HepG2 (cell line): ENCODE results near the gene NME1. TPM values are rescaled to one million over a fixed set of nuclear protein-coding genes. Genes with fewer than 3 reads are reported as not detected.
A peak's percentile ranks its signal among the peaks of the same experiment; 100 is the strongest.

Experiments
- ARID2 ChIP-seq: sonication (generic); formaldehyde crosslinking; IDR thresholded peaks from 2 replicates; pipeline ENCODE4 v1.8.1; 2022; ENCODE audit warnings: mild to moderate bottlenecking, missing genetic modification reagents, borderline replicate concordance
- BRD4 ChIP-seq: sonication (generic); formaldehyde crosslinking; IDR thresholded peaks from 2 replicates; pipeline ENCODE4 v1.4.0; 2020; ENCODE audit warnings: missing genetic modification reagents
- CBFB ChIP-seq: sonication (generic); formaldehyde crosslinking; IDR thresholded peaks from 2 replicates; pipeline ENCODE4 v1.4.0; 2020; ENCODE audit warnings: missing genetic modification reagents
- CBX5 ChIP-seq: sonication (generic); formaldehyde crosslinking; IDR thresholded peaks from 2 replicates; pipeline ENCODE4 v1.4.0; 2020; ENCODE audit warnings: missing genetic modification reagents, borderline replicate concordance
- CCAR2 ChIP-seq: fragments of 200-400 bp; formaldehyde crosslinking; optimal IDR thresholded peaks from 2 replicates; pipeline ENCODE3; 2018; ENCODE audit warnings: low read depth, mild to moderate bottlenecking, low read length, moderate library complexity
- EED ChIP-seq: sonication (generic); formaldehyde crosslinking; IDR thresholded peaks from 2 replicates; pipeline ENCODE4 v1.5.0; 2020; ENCODE audit warnings: mild to moderate bottlenecking, missing genetic modification reagents
- ELF3 ChIP-seq: IDR thresholded peaks from 2 replicates; pipeline ENCODE4 v1.6.1; 2016; ENCODE audit warnings: missing genetic modification reagents, missing compliant biosample characterization
- ETV5 ChIP-seq: IDR thresholded peaks from 2 replicates; pipeline ENCODE4 v1.6.1; 2018; ENCODE audit warnings: missing biosample characterization, missing genetic modification reagents, inconsistent platforms, borderline replicate concordance
- FOXJ3 ChIP-seq: sonication (generic); formaldehyde crosslinking; IDR thresholded peaks from 2 replicates; pipeline ENCODE4 v1.4.0; 2020; ENCODE audit warnings: missing genetic modification reagents, mild to moderate bottlenecking, borderline replicate concordance
- FOXM1 ChIP-seq: sonication (generic); formaldehyde crosslinking; IDR thresholded peaks from 2 replicates; pipeline ENCODE4 v1.5.0; 2020; ENCODE audit warnings: missing genetic modification reagents
- HIVEP1 ChIP-seq: sonication (generic); formaldehyde crosslinking; IDR thresholded peaks from 2 replicates; pipeline ENCODE4 v1.4.0; 2020; ENCODE audit warnings: mild to moderate bottlenecking, missing genetic modification reagents
- HMGA1 ChIP-seq: sonication (generic); formaldehyde crosslinking; conservative IDR thresholded peaks from 2 replicates; pipeline ENCODE4 v1.4.0; 2020; ENCODE audit warnings: missing genetic modification reagents
- JUN ChIP-seq: sonication (generic); formaldehyde crosslinking; IDR thresholded peaks from 2 replicates; pipeline ENCODE4 v1.4.0; 2020; ENCODE audit warnings: mild to moderate bottlenecking, missing genetic modification reagents
- KDM2A ChIP-seq: sonication (generic); formaldehyde crosslinking; IDR thresholded peaks from 2 replicates; pipeline ENCODE4 v1.4.0; 2020; ENCODE audit warnings: low read depth, missing genetic modification reagents, borderline replicate concordance
- RARG ChIP-seq: sonication (generic); formaldehyde crosslinking; IDR thresholded peaks from 2 replicates; pipeline ENCODE4 v1.4.0; 2020; ENCODE audit warnings: low read depth, mild to moderate bottlenecking, missing genetic modification reagents
- RBAK ChIP-seq: sonication (generic); formaldehyde crosslinking; IDR thresholded peaks from 2 replicates; pipeline ENCODE4 v1.5.1; 2020; ENCODE audit warnings: mild to moderate bottlenecking, missing genetic modification reagents
- RBM39 ChIP-seq: fragments of 200-400 bp; formaldehyde crosslinking; IDR thresholded peaks from one replicate; pipeline ENCODE4 v1.6.1; 2018; ENCODE audit warnings: antibody characterized with exemption, mild to moderate bottlenecking, low read depth, low read length; ENCODE audit not compliant: poor library complexity, severe bottlenecking
- SIN3B ChIP-seq: fragments of 150-350 bp; IDR thresholded peaks from 2 replicates; pipeline ENCODE4 v1.6.1; 2014; ENCODE audit warnings: low read length
- ZFYVE20 ChIP-seq: sonication (generic); formaldehyde crosslinking; IDR thresholded peaks from 2 replicates; pipeline ENCODE4 v1.8.0; 2023; ENCODE audit warnings: low read depth, mild to moderate bottlenecking, moderate library complexity, missing genetic modification reagents, borderline replicate concordance
- ZNF460 ChIP-seq: sonication (generic); formaldehyde crosslinking; IDR thresholded peaks from 2 replicates; pipeline ENCODE4 v1.5.1; 2020; ENCODE audit warnings: missing genetic modification reagents, mild to moderate bottlenecking, borderline replicate concordance
- ZNF644 ChIP-seq: IDR thresholded peaks from 2 replicates; pipeline ENCODE4 v1.6.1; 2016; ENCODE audit warnings: low read depth
- ZNF7 ChIP-seq: IDR thresholded peaks from 2 replicates; pipeline ENCODE4 v1.6.1; 2016; ENCODE audit warnings: missing biosample characterization, missing genetic modification reagents
- ZSCAN21 ChIP-seq: sonication (generic); formaldehyde crosslinking; IDR thresholded peaks from 2 replicates; pipeline ENCODE4 v1.8.0; 2022; ENCODE audit warnings: mild to moderate bottlenecking, missing genetic modification reagents, moderate library complexity, borderline replicate concordance
- polyA plus RNA-seq, 8 experiments: library from polyadenylated mRNA; depleted of rRNA in 3 of 8; stranded (reverse) in 7 of 8; unstranded in 1 of 8; fragments of >200 nt; fragmentation: Illumina TruSeq in 4 of 8; extraction: Trizol in 4 of 8; gene quantifications; 2 replicates each; pipeline versions ENCODE4 v1.2.1 to v1.2.3, GENCODE V29; 2011 to 2016; ENCODE audit warnings: low read depth in 4 of 8, missing spikeins in 1 of 8, mixed read lengths in 1 of 8; ENCODE audit not compliant: insufficient read depth in 1 of 8
- total RNA-seq, 5 experiments: library from RNA; depleted of rRNA; stranded (reverse); fragments of >200 nt; fragmentation: Illumina TruSeq; extraction: Trizol; gene quantifications; 2 replicates each; pipeline ENCODE4 v1.2.3, GENCODE V29; 2016; ENCODE audit warnings: low read depth in 1 of 5
- TF ChIP-seq, protein P1 (sequence below): sonication (generic); formaldehyde crosslinking; conservative IDR thresholded peaks from 2 replicates; pipeline ENCODE4 v1.5.0; 2020; ENCODE audit warnings: missing genetic modification reagents
- TF ChIP-seq, protein P2 (sequence below): sonication (generic); formaldehyde crosslinking; IDR thresholded peaks from 2 replicates; pipeline ENCODE4 v1.4.0; 2020; ENCODE audit warnings: missing genetic modification reagents
- TF ChIP-seq, protein P3 (sequence below): sonication (generic); formaldehyde crosslinking; IDR thresholded peaks from 2 replicates; pipeline ENCODE4 v1.5.1; 2020; ENCODE audit warnings: mild to moderate bottlenecking, missing genetic modification reagents, moderate library complexity
- TF ChIP-seq, protein P4 (sequence below): IDR thresholded peaks from 2 replicates; pipeline ENCODE4 v1.6.1; 2016

The NME1 gene
- total and polyA plus RNA-seq, 2 of the 13 experiments (the other 11 are each of a cell fraction or from before 2014, with no cell fraction given) = 295 to 516 TPM

DNA sequence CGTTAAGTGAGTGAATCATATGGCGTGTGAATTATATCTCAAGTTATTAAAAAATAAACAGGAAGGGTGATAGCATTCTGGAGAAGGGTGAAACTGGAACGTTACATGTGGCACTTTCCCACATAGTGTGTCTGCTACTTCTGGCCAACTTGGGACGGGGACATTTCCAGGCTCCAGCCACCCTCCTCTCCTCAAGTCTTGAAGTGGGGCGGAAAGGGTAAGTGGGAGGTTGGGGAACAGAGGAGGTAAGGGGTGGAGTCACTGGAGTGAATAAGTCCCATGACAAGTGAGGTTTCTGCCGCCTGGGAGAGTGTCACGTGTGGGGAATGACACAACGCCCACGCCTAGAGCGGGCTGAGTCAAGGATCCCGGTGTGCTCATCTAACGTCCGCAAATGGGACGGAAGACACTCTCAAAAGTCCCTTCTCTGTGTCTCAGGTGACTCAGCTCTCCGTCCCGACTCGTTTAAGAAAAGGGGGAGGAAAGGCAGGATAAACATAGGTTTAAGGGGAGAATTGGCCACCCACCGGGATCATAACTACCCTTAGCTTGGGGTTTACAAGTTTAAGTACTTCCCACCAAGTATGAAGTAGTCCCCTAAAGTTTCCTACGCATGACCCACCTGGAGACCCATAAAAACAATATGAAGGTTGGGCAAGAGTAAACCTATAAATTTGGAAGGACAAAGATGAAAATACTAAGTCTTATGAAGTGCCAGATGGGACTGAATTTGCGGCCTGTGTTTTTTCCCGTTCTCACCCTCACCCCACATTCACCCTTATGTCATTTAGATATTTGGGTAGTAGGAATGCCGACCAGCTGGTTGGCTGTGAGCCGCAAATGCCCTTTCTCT, 31.5 kb upstream of the NME1 start (continued):
- TF ChIP-seq, protein P1, sequence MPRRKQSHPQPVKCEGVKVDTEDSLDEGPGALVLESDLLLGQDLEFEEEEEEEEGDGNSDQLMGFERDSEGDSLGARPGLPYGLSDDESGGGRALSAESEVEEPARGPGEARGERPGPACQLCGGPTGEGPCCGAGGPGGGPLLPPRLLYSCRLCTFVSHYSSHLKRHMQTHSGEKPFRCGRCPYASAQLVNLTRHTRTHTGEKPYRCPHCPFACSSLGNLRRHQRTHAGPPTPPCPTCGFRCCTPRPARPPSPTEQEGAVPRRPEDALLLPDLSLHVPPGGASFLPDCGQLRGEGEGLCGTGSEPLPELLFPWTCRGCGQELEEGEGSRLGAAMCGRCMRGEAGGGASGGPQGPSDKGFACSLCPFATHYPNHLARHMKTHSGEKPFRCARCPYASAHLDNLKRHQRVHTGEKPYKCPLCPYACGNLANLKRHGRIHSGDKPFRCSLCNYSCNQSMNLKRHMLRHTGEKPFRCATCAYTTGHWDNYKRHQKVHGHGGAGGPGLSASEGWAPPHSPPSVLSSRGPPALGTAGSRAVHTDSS (CRISPR knock-in tag) = no peak
- TF ChIP-seq ZNF460 (CRISPR knock-in tag) (no peak), CBX5 (peak; percentile 67; the same call in 1 of the 2 replicates), ZFYVE20 (no peak), FOXM1 (CRISPR knock-in tag) (no peak), ZNF644 (CRISPR knock-in tag) (peak; percentile 15; the same call in 1 of the 2 replicates), CBFB (CRISPR knock-in tag) (no peak), RBAK (CRISPR knock-in tag) (no peak), ETV5 (CRISPR knock-in tag) (peak; percentile 53; the same call in 1 of the 2 replicates), JUN (CRISPR knock-in tag) (0 out of 2 replicates have a peak, but pooled peaks have one; percentile 41), HIVEP1 (no peak), ZNF7 (CRISPR knock-in tag) (no peak), ELF3 (CRISPR knock-in tag) (peak; percentile 66; the same call in 1 of the 2 replicates), RBM39 (no peak), ZSCAN21 (CRISPR knock-in tag) (no peak), SIN3B (peak; percentile 20; the same call in 1 of the 2 replicates), BRD4 (CRISPR knock-in tag) (no peak), FOXJ3 (CRISPR knock-in tag) (no peak), KDM2A (peak; percentile 60), EED (CRISPR knock-in tag) (0 out of 2 replicates have a peak, but pooled peaks have one; percentile 35), CCAR2 (no peak), HMGA1 (CRISPR knock-in tag) (no peak), ARID2 (no peak), RARG (no peak)
- TF ChIP-seq, protein P2, sequence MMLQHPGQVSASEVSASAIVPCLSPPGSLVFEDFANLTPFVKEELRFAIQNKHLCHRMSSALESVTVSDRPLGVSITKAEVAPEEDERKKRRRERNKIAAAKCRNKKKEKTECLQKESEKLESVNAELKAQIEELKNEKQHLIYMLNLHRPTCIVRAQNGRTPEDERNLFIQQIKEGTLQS (CRISPR knock-in tag) = peak; percentile 29; the same call in 1 of the 2 replicates
- TF ChIP-seq, protein P3, sequence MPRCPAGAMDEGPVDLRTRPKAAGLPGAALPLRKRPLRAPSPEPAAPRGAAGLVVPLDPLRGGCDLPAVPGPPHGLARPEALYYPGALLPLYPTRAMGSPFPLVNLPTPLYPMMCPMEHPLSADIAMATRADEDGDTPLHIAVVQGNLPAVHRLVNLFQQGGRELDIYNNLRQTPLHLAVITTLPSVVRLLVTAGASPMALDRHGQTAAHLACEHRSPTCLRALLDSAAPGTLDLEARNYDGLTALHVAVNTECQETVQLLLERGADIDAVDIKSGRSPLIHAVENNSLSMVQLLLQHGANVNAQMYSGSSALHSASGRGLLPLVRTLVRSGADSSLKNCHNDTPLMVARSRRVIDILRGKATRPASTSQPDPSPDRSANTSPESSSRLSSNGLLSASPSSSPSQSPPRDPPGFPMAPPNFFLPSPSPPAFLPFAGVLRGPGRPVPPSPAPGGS = no peak
- TF ChIP-seq, protein P4, sequence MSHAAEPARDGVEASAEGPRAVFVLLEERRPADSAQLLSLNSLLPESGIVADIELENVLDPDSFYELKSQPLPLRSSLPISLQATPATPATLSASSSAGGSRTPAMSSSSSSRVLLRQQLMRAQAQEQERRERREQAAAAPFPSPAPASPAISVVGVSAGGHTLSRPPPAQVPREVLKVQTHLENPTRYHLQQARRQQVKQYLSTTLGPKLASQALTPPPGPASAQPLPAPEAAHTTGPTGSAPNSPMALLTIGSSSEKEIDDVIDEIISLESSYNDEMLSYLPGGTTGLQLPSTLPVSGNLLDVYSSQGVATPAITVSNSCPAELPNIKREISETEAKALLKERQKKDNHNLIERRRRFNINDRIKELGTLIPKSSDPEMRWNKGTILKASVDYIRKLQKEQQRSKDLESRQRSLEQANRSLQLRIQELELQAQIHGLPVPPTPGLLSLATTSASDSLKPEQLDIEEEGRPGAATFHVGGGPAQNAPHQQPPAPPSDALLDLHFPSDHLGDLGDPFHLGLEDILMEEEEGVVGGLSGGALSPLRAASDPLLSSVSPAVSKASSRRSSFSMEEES (CRISPR knock-in tag) = peak; percentile 97
